Measurements from ENCODE around the gene FBH1. TPM values are rescaled to one million over a fixed set of nuclear protein-coding genes. Genes with fewer than 3 reads are reported as not detected.

FBH1 gene
- total and polyA plus RNA-seq, 9 of the 15 experiments (the other 6 are each of a cell fraction or from before 2014, with no cell fraction given): 13.4 to 108 (median 77.8) TPM

- H3K79me2 ChIP-seq (ENCODE audit: control insufficient read depth, insufficient read depth, low read length): peaks cover 12% of the 10 kb centered on the region
- H3K9me1 ChIP-seq (ENCODE audit: control insufficient read depth, insufficient read depth, low read length): no peaks in the 10 kb centered on the region
- ChIA-PET POLR2A (interaction anchor here (1.3 kb wide), 1 partner anchor 20 kb away, joined by 3 read pairs; no protein-coding TSS in a partner anchor), CTCF (ENCODE audit: low intra/inter-chr PET ratio) (no interaction called here)
- H2AFZ ChIP-seq (ENCODE audit: low read depth, low read length): peak overlapping the region; percentile 44; the same call in 1 of the 2 replicates
- BruUV-seq (replicated peaks): no TSS peak
- H3K9ac ChIP-seq (ENCODE audit: insufficient read depth in 1 of 2, low read depth in 2 of 2, low read length in 2 of 2): no peak overlapping the region; a peak in 1 of 4 replicates
- H3K36me3 ChIP-seq (ENCODE audit: control insufficient read depth, insufficient read depth, low read length): no peaks in the 10 kb centered on the region
- WGBS (ENCODE audit: insufficient coverage, low coverage, missing lambda C conversion rate): 2% methylated on average over 9 of the region's 9 CpGs
- no peak overlapping the region for H3K4me3 ChIP-seq
- peak; percentile 72 for FAIRE-seq
- no peak for ATAC-seq
- H3K9me3 ChIP-seq (replicated peaks; ENCODE audit: control insufficient read depth, insufficient read depth, low read depth, low read length): no peaks in the 10 kb centered on the region
- in situ Hi-C loops (cut with MboI): no loop called here
- H3K27ac ChIP-seq (ENCODE audit: extremely low read depth, low read depth, low read length): no peak overlapping the region; the same call in 2 of the 3 replicates
- intact Hi-C loops (cut with micrococcal nuclease): no loop called here
- peak overlapping the region; percentile 80 for H3K4me2 ChIP-seq (ENCODE audit: insufficient read depth, low read length)
- no peaks in the 10 kb centered on the region for H3K27me3 ChIP-seq (ENCODE audit: control insufficient read depth in 2 of 2, insufficient read depth in 2 of 2, low read length in 2 of 2)
- no peaks in the 10 kb centered on the region for H4K20me1 ChIP-seq (replicated peaks; ENCODE audit: control insufficient read depth, insufficient read depth, low read length)
- DNase-seq (ENCODE audit: extremely low read depth in 1 of 4, low spot score in 3 of 4): peak in 3 of 4 experiments; percentile 28 to 64 (median 46)
- H3K4me1 ChIP-seq (replicated peaks in 1 of 2; ENCODE audit: control insufficient read depth in 2 of 2, insufficient read depth in 2 of 2, low read length in 2 of 2): peaks cover 12 to 25% of the 10 kb centered on the region in 2 experiments; a peak in 4 of 5 replicates
- TF ChIP-seq FIP1L1 (IDR thresholded peaks at IDR 0.05; ENCODE audit: low read depth, low read length, poor library complexity, severe bottlenecking) (no peak), NCOR1 (IDR thresholded peaks at IDR 0.05) (peak; percentile 76), TCF3 (CRISPR knock-in tag; IDR thresholded peaks at IDR 0.05) (peak; percentile 87), ZNF57 (CRISPR knock-in tag; IDR thresholded peaks at IDR 0.05) (no peak), ZBTB11 (CRISPR knock-in tag; IDR thresholded peaks at IDR 0.05) (0 out of 6 replicates have a peak, but pooled peaks of 1 of the 3 experiments have one; percentile 24), CBFA2T3 (IDR thresholded peaks at IDR 0.05) (peak; percentile 91), SMARCA4 (IDR thresholded peaks at IDR 0.05) (peak; percentile 59), BHLHE40 (IDR thresholded peaks at IDR 0.05; ENCODE audit: low read length) (peak; percentile 12; the same call in 1 of the 2 replicates), ELF4 (CRISPR knock-in tag; IDR thresholded peaks at IDR 0.05) (no peak), STAT5A (IDR thresholded peaks at IDR 0.05; ENCODE audit: borderline replicate concordance, low read length) (peak; percentile 64), FOSL1 (tag; conservative IDR thresholded peaks at IDR 0.05) (peak; percentile 46), CC2D1A (IDR thresholded peaks at IDR 0.05) (peak; percentile 39; the same call in 1 of the 2 replicates), PML (IDR thresholded peaks at IDR 0.05; ENCODE audit: low read length) (peak; percentile 74), CHD1 (IDR thresholded peaks at IDR 0.05; ENCODE audit: low read length) (no peak), SOX6 (IDR thresholded peaks at IDR 0.05) (peak; percentile 76), CXXC5 (CRISPR knock-in tag; IDR thresholded peaks at IDR 0.05) (peak; percentile 57), HDAC2 (IDR thresholded peaks at IDR 0.05) (0 out of 2 replicates have a peak, but pooled peaks have one; percentile 22), ZEB2 (IDR thresholded peaks at IDR 0.05) (peak; percentile 29; the same call in 1 of the 2 replicates), DPF2 (IDR thresholded peaks at IDR 0.05) (peak; percentile 80), ZBTB12 (CRISPR knock-in tag; IDR thresholded peaks at IDR 0.05) (0 out of 2 replicates have a peak, but pooled peaks have one; percentile 24), POLR2AphosphoS5 (IDR thresholded peaks at IDR 0.05; ENCODE audit: control insufficient read depth, insufficient read depth, low read depth, low read length) (peak; percentile 75), L3MBTL2 (IDR thresholded peaks at IDR 0.05) (peak; percentile 74), TAL1 (IDR thresholded peaks at IDR 0.05) (peak; percentile 88)
Observed at GRCh38 chr10:5981529-5981928, 91.5 kb downstream of the FBH1 start.

All from K562 (cell line).